GM21367 (cell line): ENCODE results near the gene NUPR1.
"Not testable (repeated sequence)": the region's sequence is repeated elsewhere in the genome, so short reads cannot be mapped to it uniquely, and the experiment has no call there.

Experiments
- ATAC-seq: cut with Tn5 transposase; IDR thresholded peaks from one replicate; pipeline ENCODE4 v1.9.1; 2021; ENCODE audit not compliant: unreplicated experiment

The NUPR1 gene

DNA sequence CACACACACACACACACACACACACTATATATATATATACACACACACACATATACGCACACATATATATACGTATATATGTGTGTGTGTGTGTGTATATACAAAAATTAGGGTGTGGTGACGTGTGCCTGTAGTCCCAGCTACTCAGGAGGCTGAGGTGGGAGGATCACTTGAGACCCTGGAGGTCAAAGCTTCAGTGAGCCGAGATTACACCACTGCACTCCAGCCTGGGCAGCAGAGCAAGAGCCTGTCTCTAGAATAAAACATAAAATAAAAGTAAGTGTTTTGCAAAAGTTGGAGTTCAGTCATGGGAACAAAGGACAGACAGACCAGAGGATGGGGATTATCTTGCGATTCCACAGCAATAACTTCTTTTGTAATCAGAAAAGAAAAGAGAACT, 10.8 kb downstream of the NUPR1 start:
- no peak for ATAC-seq

DNA sequence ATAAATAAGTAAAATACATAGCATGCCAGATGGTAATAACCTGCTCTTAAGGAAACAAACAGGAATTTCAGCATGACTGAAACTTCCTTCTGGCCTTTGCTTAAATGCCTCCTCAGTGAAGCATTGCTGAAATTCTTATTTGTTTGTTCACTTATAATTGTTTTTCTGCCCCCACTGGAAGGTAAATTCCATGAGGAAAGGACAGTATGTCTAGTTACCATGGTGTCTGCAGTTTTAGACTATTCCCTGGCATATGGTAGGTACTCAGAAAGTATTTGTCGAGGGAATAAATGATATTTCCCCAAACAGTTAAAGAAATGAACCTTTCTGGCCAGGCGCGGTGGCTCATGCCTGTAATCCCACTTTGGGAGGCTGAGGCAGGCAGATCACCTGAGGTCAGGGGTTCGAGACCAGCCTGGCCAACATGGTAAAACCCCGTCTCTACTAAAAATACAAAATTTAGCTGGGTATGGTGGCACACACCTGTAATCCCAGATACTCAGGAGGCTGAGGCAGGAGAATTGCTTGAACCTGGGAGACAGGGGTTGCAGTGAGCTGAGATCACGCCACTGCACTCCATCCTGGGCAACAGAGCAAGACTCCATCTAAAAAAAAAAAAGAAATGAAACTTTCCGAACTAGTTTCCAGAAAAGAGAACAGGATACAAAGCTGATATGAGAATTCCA, 11.5 kb downstream of the NUPR1 start:
- not testable (repeated sequence) for ATAC-seq

DNA sequence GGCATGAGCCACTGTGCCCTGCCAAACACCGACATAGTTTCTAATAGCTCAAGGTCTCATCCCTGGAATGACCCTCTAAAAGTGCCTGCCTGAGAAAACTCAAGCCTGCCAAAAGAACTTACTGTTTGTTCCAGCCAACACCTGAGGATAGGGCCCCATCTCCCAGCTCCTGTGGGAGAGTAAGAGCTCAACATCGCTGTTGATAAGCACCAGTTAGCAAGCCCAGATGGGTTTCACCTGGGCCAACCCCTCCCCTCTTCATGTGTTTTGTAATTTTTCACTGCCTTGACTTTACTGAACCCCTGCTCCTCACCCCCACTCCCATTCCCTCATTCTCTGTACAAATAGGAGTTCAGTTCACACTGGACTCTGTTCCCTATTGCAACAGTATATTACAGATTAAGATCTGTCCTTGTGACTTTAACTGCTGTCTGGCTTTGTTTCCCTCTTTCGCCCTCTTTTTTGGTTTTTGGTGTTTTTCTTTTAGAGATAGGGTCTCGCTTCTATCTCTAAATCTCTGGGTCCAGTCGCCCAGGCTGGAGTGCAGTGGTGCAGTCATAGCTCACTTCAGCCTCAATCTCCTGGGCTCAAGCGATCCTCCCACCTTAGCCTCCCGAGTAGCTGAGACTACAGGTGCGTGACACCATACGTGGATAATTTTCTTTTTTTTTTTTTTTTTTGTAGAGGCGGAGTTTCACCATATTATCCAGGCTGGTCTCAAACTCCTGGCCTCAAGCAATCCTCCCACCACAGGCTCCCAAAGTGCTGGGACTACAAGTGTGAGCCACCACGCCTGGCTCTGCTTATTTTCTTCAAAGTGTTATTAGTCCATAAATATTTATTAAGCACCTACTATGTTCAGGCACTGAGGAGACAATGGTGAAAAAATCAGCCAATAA, 12.3 kb downstream of the NUPR1 start:
- ATAC-seq, result no peak

DNA sequence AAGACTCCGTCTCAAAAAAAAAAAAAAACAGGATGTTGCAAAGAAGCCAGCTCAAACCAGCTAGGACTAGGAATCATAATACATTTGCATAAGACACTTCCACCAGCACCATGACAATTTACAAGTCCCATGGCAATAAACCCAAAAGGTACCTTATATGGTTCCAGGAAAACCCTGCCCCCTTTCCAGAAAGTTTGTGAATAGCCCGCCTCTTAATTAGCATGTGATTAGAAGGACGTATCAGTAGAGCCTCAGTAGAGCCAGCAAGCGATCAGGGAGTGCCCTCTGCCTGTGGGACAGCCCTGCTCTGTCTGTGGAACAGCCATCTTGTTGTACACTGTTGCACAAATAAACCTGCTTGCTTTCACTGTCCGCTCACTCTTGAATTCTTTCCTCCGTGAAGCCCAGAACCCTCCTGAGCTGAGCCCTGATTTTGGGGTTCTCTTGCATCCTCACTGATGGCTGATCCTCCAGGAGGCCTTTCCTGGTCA, 14.0 kb downstream of the NUPR1 start:
- ATAC-seq, result no peak

DNA sequence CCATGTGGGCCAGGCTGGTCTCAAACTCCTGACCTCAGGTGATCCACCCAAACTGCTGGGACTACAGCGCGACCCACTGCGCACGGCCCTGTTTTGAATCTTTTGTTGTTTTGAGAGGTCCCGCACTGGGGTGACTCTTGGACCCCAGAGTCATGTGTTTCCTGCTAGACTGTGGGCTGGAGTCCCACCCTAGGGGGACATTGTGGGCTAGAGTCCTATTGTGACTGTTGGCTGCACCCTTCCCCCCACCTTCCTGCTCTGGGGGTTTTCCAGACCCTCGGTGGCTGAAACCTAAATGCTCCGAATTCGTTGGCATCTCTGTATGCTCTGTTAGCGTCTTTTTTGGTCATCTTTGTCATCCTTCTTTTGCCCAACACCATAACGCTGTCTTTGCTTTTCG, 16.0 kb downstream of the NUPR1 start:
- ATAC-seq, result no peak

DNA sequence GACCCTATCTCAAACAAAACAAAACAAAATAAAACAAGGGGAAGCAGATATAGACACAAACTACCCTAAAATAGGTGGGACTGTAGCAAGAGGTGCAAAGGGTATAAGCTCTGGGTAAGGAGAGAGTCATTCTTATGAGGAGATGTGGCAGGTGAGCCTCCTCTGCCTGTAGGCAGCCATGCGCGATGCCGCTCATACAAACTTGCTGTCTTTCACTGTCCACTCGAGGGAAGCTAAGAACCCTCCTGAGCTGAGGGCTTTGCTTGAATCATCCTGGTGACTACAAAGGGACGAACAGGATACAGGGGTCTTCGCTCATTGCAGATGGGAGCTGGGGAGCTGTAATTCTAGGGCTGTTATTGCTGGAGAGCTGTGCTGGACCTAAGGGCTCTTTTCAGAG, 17.3 kb downstream of the NUPR1 start:
- ATAC-seq, result no peak

DNA sequence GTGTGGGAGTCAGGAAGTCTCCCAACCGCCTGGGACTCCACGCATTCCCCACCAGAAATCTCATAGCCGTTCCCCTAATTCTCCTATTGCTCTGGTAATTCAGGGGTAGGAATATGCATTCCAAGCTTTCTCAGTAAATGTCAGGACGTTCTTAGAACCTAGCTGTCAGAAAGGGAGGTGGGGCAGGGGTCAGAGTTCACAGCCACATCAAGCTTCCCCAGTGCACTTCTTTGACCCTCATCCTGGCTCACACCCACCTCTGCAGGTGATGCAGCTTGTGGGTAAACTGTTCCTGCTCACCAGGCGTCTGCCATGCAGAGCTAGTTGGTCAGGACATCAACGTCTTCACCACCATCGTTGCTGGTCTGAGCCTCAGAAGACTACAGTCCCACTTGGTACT, 18.1 kb downstream of the NUPR1 start:
- ATAC-seq, result no peak

DNA sequence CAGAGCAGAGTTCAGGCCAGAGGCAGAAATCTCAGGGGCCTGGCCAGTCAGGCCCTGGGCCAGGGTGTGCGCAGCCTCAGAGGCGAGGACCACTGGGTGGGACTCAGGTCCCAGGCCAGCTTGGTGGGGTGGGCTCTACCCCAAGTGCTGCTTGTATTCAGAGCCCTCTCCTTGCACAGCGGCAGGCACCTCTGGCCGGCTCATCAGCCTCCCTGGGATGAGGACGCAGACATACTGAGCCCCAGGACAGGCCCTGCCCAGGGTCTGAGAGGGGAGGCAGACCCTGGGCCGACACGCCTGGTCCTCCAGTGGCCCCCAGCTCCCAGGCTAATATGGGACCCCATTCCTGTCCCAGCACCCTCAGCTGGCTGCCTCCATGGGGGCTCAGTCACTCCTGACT, 24.5 kb downstream of the NUPR1 start:
- no peak for ATAC-seq

DNA sequence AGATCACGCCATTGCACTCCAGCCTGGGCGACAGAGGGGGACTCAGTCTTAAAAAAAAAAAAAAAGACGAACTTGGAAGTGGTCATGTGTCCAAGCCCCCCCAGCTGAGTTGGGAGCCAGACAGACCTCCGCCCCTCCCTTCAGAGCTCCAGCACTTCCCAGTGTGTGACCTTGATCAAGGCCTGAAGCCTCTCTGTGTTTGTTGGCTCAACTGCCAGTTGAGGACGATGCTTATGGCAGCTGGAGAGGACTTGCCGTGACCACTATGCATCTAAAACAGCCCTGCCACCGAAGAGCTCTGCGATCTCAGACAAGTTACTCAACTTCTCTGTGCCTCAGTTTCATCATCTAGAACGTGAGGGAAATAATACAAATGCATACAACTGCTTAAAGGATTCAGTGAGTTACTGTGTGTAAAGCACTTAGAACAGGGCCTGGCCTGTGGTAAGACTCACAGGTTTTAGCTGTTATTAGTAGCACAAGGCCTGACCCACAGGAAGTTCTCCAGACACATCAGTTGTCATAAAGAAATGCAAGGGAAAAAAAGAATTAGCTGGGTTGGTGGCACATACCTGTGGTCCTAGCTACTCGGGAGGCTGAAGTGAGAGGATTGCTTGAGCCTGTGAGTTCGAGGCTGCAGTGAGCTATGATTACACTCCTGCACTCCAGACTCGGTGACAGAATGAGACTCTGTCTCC, 25.1 kb downstream of the NUPR1 start:
- ATAC-seq, result no peak

DNA sequence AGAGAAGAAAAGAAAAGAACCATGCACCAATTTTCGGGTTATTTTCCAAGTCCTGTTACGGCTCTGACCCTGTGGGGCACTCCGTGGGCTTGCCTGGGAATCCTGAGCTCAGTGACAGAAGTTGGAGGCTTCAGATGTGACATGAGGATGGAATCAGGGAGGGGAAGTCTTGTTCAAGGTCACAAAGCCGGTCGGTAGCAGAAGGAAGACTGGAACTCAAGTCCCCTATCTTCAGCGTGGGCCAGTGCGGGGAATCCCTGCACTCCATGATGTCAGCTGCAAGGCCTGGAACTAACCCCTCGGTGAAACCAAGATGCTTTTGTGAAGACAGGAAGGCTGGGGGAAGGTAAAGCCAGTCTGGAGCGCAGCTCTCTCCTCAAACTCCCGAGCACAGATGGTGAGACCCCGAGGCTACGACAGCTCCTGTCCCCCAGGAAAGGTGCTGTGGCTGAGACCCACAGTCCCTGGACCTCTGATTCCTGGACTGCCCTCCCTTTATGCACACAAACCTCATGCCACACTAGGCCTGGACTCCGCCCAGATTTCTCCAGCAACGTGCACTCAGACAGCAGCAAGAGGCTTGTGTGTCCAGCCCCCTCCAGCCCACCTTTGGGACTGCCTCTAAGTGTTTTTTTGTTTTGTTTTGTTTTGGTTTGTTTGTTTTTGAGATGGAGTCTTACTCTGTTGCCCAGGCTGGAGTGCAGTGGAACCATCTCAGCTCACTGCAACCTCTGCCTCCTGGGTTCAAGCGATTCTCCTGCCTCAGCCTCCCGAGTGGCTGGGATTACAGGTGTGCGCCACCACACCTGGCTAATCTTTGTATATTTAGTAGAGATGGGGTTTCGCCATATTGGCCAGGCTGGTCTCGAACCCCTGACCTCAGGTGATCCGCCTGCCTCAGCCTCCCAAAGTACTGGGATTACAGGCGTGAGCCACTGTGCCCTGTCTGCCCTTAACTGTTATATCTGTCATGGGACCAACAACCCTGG, 26.7 kb downstream of the NUPR1 start:
- ATAC-seq, result no peak

DNA sequence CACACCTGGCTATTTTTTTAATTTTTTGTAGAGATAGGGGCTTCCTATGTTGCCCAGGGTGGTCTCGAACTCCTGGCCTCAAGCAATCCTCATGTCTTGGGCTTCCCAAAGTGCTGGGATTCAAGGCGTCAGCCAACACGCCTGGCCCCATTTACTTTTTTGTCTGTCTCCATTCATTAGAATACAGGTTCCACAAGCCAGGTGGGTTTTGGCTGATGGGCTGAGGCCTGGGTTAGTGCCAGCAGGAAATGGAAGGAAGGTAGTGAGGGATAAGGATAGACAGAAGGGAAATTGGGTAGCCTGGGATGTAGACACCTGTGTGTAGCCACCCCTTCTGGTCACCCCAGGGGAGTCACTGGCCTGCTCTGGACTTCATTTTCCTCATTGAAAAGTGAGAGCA, 27.7 kb downstream of the NUPR1 start:
- ATAC-seq, result no peak

DNA sequence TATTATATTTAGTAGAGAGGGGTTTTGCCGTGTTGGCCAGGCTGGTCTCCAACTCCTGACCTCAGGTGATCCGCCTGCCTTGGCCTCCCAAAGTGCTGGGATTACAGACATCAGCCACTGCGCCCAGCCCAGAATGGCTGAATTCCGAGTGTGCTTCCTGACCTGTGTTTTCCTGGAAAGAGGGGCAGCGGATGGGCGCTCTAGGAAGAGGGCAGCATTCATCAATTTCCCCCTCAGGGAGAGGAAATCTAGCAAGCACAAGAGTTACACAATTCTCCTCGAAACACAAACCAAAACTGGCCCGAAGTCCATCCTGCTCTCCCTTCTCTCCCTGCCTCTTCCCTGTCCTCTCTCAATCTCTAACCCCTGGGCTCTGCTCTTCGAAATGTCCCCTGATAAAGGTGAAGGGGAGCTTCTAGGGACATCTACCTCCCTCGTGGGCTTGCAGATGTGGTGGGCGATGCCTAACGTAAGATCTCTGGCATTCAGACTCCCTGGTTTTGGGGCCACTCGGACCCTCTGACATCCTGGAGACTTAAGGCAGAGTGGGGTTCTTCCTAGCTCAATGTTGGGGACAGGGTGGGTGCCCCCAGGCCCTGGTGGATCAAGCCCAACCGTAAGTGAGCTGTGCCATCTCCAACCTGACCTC, 33.2 kb downstream of the NUPR1 start:
- ATAC-seq, result no peak

DNA sequence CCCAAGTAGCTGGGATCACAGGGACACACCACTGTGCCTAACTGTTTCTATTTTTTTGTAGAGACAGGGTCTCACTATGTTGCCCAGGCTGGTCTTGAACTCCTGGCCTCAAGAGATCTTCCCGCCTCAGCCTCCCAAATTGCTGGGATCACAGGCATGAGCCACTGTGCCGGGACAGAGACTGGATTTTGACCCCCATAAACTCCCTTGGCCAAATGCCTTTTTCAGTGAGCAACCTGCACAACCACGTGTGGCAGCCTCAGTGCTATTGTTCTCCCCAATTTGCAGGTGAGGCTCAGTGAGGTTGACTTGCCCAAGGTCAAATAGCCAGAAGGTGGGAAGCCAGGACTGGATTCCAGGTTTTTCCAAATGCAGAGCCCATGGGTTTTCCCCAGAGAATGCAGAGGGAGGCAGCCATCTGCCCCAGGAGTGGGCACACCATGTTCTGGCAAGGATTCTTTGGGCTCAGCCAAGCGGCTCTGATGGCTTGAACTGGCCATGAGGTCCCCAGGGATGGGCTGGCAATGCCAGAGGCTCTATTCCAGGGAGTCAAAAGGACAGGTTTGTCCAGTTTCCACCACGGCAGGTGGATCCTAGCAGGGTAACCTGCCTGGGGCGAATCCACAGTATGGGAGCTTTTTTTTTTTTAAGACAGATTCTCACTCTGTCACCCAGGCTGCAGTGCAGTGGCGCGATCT, 33.9 kb downstream of the NUPR1 start:
- ATAC-seq, result no peak

DNA sequence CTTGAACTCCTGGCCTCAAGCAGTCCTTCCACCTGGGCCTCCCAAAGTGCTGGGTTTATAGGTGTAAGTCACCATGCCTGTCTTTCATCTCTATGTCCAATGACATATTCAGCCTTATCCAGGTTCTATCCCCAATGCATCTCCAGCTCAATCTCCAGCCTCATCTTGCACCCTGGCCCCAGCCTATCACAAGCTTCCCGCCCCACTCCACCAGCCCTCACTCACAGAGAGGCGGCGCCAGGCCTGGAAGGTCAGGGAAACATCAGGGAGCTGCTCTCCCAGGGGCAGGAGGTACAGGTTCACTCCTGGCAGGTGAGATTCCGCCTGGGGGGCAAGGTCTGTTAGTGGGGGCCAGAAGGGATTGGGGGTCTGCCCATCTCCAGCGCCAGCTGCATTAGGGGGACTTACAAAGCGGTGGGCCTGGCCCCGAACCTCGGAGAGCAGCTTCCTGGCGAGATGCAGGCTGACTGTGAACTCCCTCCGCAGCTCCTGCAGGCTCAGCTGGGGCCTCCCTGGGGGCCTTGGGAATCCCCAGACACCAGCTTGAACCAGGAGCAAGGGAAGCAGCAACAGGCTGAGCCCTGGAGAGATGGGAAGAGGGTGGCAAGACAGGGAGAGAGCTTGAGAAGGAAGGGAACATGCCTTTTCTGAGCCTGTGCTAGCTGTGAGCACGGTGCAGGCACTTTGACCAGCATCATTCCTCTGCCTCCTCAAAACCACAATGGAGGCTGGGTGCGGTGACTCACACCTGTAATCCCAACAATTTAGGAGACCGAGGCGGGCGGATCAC, 35.1 kb downstream of the NUPR1 start:
- ATAC-seq, result no peak

DNA sequence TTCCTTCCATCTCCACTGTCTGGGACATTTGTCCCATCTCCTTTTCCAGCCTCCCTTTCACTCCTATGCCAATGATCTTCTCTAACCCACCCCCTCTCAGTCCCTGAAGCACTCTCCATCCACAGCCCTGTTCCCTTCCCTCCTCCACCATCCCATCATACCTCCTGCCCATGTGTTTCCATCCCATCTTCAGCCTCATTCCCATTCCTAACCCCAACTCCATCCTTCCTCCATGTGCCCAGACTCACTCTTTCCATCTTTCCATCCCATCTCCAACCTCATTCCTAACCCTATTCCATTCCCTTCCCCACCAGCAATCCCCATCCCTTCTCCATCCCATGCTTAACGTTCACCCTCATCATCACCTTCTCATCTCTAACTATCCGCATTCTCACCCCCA, 36.5 kb downstream of the NUPR1 start:
- no peak for ATAC-seq

DNA sequence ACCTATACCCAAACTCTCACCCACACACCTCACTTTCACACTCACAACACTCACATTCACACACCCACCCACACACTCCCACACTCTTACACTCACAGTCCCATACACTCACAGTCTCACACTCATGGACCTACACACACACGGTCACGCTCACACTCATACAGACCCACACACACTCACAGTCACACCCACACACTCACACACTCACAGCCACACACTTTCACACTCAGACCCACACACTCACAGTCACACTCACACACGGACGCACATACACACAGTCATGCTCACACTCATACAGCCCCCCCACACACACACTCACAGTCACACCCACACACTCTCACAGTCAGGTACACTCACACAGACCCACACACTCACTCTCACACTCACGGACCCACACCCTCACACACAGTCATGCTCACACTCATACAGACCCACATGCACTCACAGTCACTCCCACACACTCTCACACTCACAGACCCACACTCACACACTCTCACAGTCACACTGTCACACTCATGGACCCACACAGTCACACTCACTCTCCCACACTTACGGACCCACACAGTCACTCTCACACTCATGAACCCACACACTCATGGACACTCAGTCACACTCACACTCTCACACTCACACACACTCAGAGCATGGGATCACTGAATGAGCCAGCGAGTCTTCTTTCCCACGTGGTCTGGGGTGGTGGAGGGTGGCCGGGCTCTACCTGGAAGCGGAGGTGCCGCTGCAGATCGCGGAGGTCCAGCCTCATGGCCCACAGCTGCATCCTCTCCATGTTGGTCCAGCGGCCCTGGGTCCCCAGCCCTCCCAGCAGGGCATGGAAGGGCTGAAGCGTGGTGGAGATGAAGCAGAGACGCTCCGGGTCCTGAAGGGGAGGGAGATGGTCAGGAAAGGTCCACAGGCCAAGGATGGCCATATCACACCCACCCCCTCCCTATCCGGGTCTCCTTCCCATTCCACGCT, 37.2 kb downstream of the NUPR1 start:
- ATAC-seq, result no peak

DNA sequence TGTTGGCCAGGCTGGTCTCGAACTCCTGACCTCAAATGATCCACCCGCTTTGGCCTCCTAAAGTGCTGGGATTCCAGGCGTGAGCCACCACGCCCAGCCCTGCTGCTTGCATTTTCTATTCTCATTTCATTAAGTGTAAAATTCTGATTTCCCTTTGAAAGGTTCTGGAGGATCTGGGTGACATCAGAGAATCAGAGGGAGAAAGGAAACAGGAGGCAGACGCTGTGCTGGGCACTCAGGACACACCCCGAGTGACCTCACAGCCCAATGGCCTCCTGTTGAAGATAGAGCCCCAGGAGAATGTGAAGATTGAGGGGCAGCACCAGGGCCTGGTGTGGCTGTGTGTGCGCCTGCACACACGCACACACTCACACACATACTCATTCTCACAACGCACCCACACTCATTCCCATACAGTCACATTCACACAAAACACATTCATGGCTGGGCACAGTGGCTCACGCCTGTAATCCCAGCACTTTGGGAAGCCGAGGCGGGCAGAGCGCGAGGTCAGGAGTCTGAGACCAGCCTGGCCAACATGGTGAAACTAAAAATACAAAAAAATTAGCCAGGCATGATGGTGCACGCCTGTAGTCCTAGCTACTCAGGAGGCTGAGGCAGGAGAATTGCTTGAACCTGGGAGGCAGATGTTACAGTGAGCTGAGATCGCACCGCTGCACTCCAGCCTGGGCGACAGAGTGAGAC, 38.1 kb downstream of the NUPR1 start:
- not testable (repeated sequence) for ATAC-seq
